Measurements from ENCODE around the gene TMEM217. TPM values are rescaled to one million over a fixed set of nuclear protein-coding genes. Genes with fewer than 3 reads are reported as not detected.
A peak's percentile ranks its signal among the peaks of the same experiment; 100 is the strongest.
"Not testable (repeated sequence)": the region's sequence is repeated elsewhere in the genome, so short reads cannot be mapped to it uniquely, and the experiment has no call there.

TMEM217 gene
- total RNA-seq, 1 donor from 2014 or later: 8.5 TPM

- DNase-seq (ENCODE audit: low read depth in 2 of 2): peak; percentile 46 to 58
Observed at GRCh38 chr6:37218511-37218910, 39.4 kb downstream of the TMEM217 start.

GRCh38 chr6:37218061-37218460 is 39.9 kb downstream of the TMEM217 start:
- DNase-seq (ENCODE audit: low read depth in 2 of 2): no peak

- DNase-seq (ENCODE audit: low read depth in 2 of 2): no peak
Observed at GRCh38 chr6:37212268-37212667, 45.7 kb downstream of the TMEM217 start.

- peak; percentile 82 to 89 for DNase-seq (ENCODE audit: low read depth in 2 of 2)
Observed at GRCh38 chr6:37210313-37210968, 47.5 kb downstream of the TMEM217 start.

- DNase-seq (ENCODE audit: low read depth in 2 of 2): no peak
Observed at GRCh38 chr6:37209461-37210205, 48.3 kb downstream of the TMEM217 start.

- no peak for DNase-seq (ENCODE audit: low read depth in 2 of 2)
Observed at GRCh38 chr6:37208793-37209192, 49.2 kb downstream of the TMEM217 start.

- peak; percentile 77 to 79 for DNase-seq (ENCODE audit: low read depth in 2 of 2)
Observed at GRCh38 chr6:37207903-37208456, 50.0 kb downstream of the TMEM217 start.

- no peak for DNase-seq (ENCODE audit: low read depth in 2 of 2)
Observed at GRCh38 chr6:37206622-37207021, 51.3 kb downstream of the TMEM217 start.

GRCh38 chr6:37205997-37206340 is 52.0 kb downstream of the TMEM217 start:
- no peak for DNase-seq (ENCODE audit: low read depth in 2 of 2)

- no peak for DNase-seq (ENCODE audit: low read depth in 2 of 2)
Observed at GRCh38 chr6:37205175-37205996, 52.6 kb downstream of the TMEM217 start.

- DNase-seq (ENCODE audit: low read depth in 2 of 2): no peak
Observed at GRCh38 chr6:37204014-37204751, 53.8 kb downstream of the TMEM217 start.

GRCh38 chr6:37202788-37203491 is 55.0 kb downstream of the TMEM217 start:
- peak in 1 of 2 donors; percentile 72 for DNase-seq (ENCODE audit: low read depth in 2 of 2)

GRCh38 chr6:37201726-37202125 is 56.2 kb downstream of the TMEM217 start:
- no peak for DNase-seq (ENCODE audit: low read depth in 2 of 2)

GRCh38 chr6:37200085-37200484 is 57.9 kb downstream of the TMEM217 start:
- DNase-seq (ENCODE audit: low read depth in 2 of 2): no peak

- not testable (repeated sequence) for DNase-seq (ENCODE audit: low read depth in 2 of 2)
Observed at GRCh38 chr6:37196451-37196850, 61.5 kb downstream of the TMEM217 start.

- DNase-seq (ENCODE audit: low read depth in 2 of 2): not testable (repeated sequence)
Observed at GRCh38 chr6:37194886-37195285, 63.1 kb downstream of the TMEM217 start.

GRCh38 chr6:37192666-37193065 is 65.3 kb downstream of the TMEM217 start:
- DNase-seq (ENCODE audit: low read depth in 2 of 2): no peak

GRCh38 chr6:37190159-37190535 is 67.8 kb downstream of the TMEM217 start:
- no peak for DNase-seq (ENCODE audit: low read depth in 2 of 2)

- DNase-seq (ENCODE audit: low read depth in 2 of 2): no peak
Observed at GRCh38 chr6:37188962-37189510, 68.9 kb downstream of the TMEM217 start.

- DNase-seq (ENCODE audit: low read depth in 2 of 2): no peak
Observed at GRCh38 chr6:37187321-37188022, 70.5 kb downstream of the TMEM217 start.
